H9 (cell line): Measurements from ENCODE around the gene PALM3. TPM values are rescaled to one million over a fixed set of nuclear protein-coding genes. Genes with fewer than 3 reads are reported as not detected.

ENCODE experiments used
- DNase-seq: peaks from one replicate; pipeline ENCODE4 v3.0.0-alpha.2; 2017
- H2AFZ ChIP-seq: one replicate; pipeline ENCODE4 v1.6.1; 2013; ENCODE audit warnings: mild to moderate bottlenecking, low read length, control low read depth, moderate library complexity
- H2AK5ac ChIP-seq: 2 replicates; pipeline ENCODE4 v1.6.1; 2013; ENCODE audit warnings: low read length, control low read depth, mixed read lengths; ENCODE audit not compliant: insufficient read length
- H2BK120ac ChIP-seq: one replicate; pipeline ENCODE4 v1.6.1; 2013; ENCODE audit warnings: low read depth, mild to moderate bottlenecking, low read length, control low read depth, inconsistent platforms; ENCODE audit not compliant: poor library complexity, severe bottlenecking
- H2BK12ac ChIP-seq: 2 replicates; pipeline ENCODE4 v1.6.1; 2013; ENCODE audit warnings: low read length, control low read depth, mixed read lengths, low read depth; ENCODE audit not compliant: insufficient read length
- H2BK15ac ChIP-seq: 2 replicates; pipeline ENCODE4 v1.6.1; 2013; ENCODE audit warnings: low read depth, low read length, control low read depth
- H2BK20ac ChIP-seq: one replicate; pipeline ENCODE4 v1.6.1; 2013; ENCODE audit warnings: low read depth, mild to moderate bottlenecking, low read length, control low read depth, inconsistent platforms; ENCODE audit not compliant: poor library complexity, severe bottlenecking
- H2BK5ac ChIP-seq: 2 replicates; pipeline ENCODE4 v1.6.1; 2013; ENCODE audit warnings: low read length, control low read depth, mixed read lengths; ENCODE audit not compliant: insufficient read length
- H3K14ac ChIP-seq: 2 replicates; pipeline ENCODE4 v1.6.1; 2013; ENCODE audit warnings: low read length, control low read depth; ENCODE audit not compliant: insufficient read depth
- H3K18ac ChIP-seq: 2 replicates; pipeline ENCODE4 v1.6.1; 2013; ENCODE audit warnings: low read depth, mild to moderate bottlenecking, mixed read lengths, low read length, control low read depth; ENCODE audit not compliant: insufficient read length
- H3K23ac ChIP-seq: 2 replicates; pipeline ENCODE4 v1.6.1; 2013; ENCODE audit warnings: low read length, control low read depth, mixed read lengths, low read depth; ENCODE audit not compliant: insufficient read length
- H3K23me2 ChIP-seq: 2 replicates; pipeline ENCODE4 v1.6.1; 2013; ENCODE audit warnings: low read depth, mild to moderate bottlenecking, mixed read lengths, low read length, control low read depth; ENCODE audit not compliant: insufficient read length, poor library complexity, severe bottlenecking
- H3K27ac ChIP-seq: 2 replicates; pipeline ENCODE4 v1.5.1; 2013; ENCODE audit warnings: low read length, control low read depth, mixed read lengths, low read depth; ENCODE audit not compliant: insufficient read length
- H3K27me3 ChIP-seq: 2 replicates; pipeline ENCODE4 v1.6.1; 2013; ENCODE audit warnings: low read length, control low read depth, inconsistent platforms; ENCODE audit not compliant: insufficient read depth
- H3K4ac ChIP-seq: 2 replicates; pipeline ENCODE4 v1.6.1; 2013; ENCODE audit warnings: low read depth, mild to moderate bottlenecking, control low read depth, inconsistent platforms, low read length, moderate library complexity
- H3K4me1 ChIP-seq: 2 replicates; pipeline ENCODE4 v1.6.1; 2013; ENCODE audit warnings: low read length, control low read depth, inconsistent platforms; ENCODE audit not compliant: insufficient read depth
- H3K4me2 ChIP-seq: 2 replicates; pipeline ENCODE4 v1.6.1; 2013; ENCODE audit warnings: low read length, control low read depth, mixed read lengths; ENCODE audit not compliant: insufficient read length, insufficient read depth
- H3K56ac ChIP-seq: 2 replicates; pipeline ENCODE4 v1.6.1; 2013; ENCODE audit warnings: low read depth, mild to moderate bottlenecking, mixed read lengths, low read length, control low read depth; ENCODE audit not compliant: insufficient read length
- H3K79me1 ChIP-seq: 2 replicates; pipeline ENCODE4 v1.6.1; 2013; ENCODE audit warnings: low read depth, mild to moderate bottlenecking, moderate library complexity, low read length, control low read depth, inconsistent platforms; ENCODE audit not compliant: insufficient read depth, poor library complexity, severe bottlenecking
- H3K79me2 ChIP-seq: 2 replicates; pipeline ENCODE4 v1.6.1; 2013; ENCODE audit warnings: low read length, control low read depth, inconsistent platforms; ENCODE audit not compliant: insufficient read depth
- H3K9ac ChIP-seq: 2 replicates; pipeline ENCODE4 v1.6.1; 2013; ENCODE audit warnings: low read length, control low read depth, mixed read lengths; ENCODE audit not compliant: insufficient read length; ENCODE audit errors: extremely low read depth
- H3K9me3 ChIP-seq: one replicate; pipeline ENCODE4 v1.6.1; 2013; ENCODE audit warnings: low read depth, low read length, inconsistent platforms; ENCODE audit not compliant: control insufficient read depth
- H3T11ph ChIP-seq: one replicate; pipeline ENCODE4 v1.6.1; 2013; ENCODE audit warnings: mild to moderate bottlenecking, low read length, control low read depth, inconsistent platforms
- H4K20me1 ChIP-seq: one replicate; pipeline ENCODE4 v1.6.1; 2013; ENCODE audit not compliant: control insufficient read depth, insufficient read length, insufficient read depth
- H4K5ac ChIP-seq: 2 replicates; pipeline ENCODE4 v1.6.1; 2013; ENCODE audit warnings: low read depth, mild to moderate bottlenecking, mixed read lengths, low read length, control low read depth; ENCODE audit not compliant: insufficient read length
- H4K8ac ChIP-seq: replicated peaks from 2 replicates; pipeline ENCODE4 v1.6.1; 2013; ENCODE audit warnings: low read length, control low read depth, mixed read lengths, low read depth; ENCODE audit not compliant: insufficient read length
- H4K91ac ChIP-seq: 2 replicates; pipeline ENCODE4 v1.6.1; 2013; ENCODE audit warnings: low read depth, mild to moderate bottlenecking, moderate library complexity, mixed read lengths, low read length, control low read depth; ENCODE audit not compliant: insufficient read length
- H3K27ac Mint-ChIP-seq, 3 experiments: 2 replicates in 2 of 3; 3 replicates in 1 of 3; pipeline ENCODE4 v1.8.0; 2020 to 2021; ENCODE audit warnings: mixed read lengths in 3 of 3, mild to moderate bottlenecking in 1 of 3, moderate library complexity in 1 of 3
- H3K27me3 Mint-ChIP-seq: 2 replicates; pipeline ENCODE4 v1.8.0; 2021; ENCODE audit warnings: low read depth, mild to moderate bottlenecking, moderate library complexity, mixed read lengths
- H3K36me3 Mint-ChIP-seq, 3 experiments: 2 replicates in 2 of 3; 3 replicates in 1 of 3; pipeline ENCODE4 v1.8.0; 2020 to 2021; ENCODE audit warnings: low read depth in 3 of 3, mixed read lengths in 3 of 3; ENCODE audit not compliant: insufficient read depth in 1 of 3
- H3K4me1 Mint-ChIP-seq, 2 experiments: 2 replicates each; pipeline ENCODE4 v1.8.0; 2020; ENCODE audit warnings: mixed read lengths in 2 of 2
- H3K4me3 Mint-ChIP-seq, 2 experiments: 2 replicates in 1 of 2; 3 replicates in 1 of 2; pipeline ENCODE4 v1.8.0; 2020 to 2021; ENCODE audit warnings: mild to moderate bottlenecking in 2 of 2, mixed read lengths in 2 of 2, moderate library complexity in 1 of 2
- H3K9me3 Mint-ChIP-seq, 2 experiments: 2 replicates in 1 of 2; 3 replicates in 1 of 2; pipeline ENCODE4 v1.8.0; 2020; ENCODE audit warnings: mild to moderate bottlenecking in 2 of 2, mixed read lengths in 2 of 2, moderate library complexity in 1 of 2
- WGBS: extraction: QIAGEN DNeasy Blood & Tissue Kit; methylation state at CpG from one replicate; pipeline ENCODE4 v1.1.7; 2013; ENCODE audit warnings: missing lambda C conversion rate, low lambda C conversion rate, mixed read lengths; ENCODE audit not compliant: insufficient read length; ENCODE audit errors: extremely low coverage; 5-methylcytosine and 5-hydroxymethylcytosine counted together
- total RNA-seq: library from RNA; stranded (reverse); gene quantifications from 2 replicates; pipeline ENCODE4 v1.2.1, GENCODE V29; 2021
- TF ChIP-seq, protein P1 (sequence below): fragments of 200-600 bp; sonication (generic); conservative IDR thresholded peaks from 3 replicates; pipeline ENCODE4 v1.8.0; 2021; ENCODE audit warnings: antibody characterized with exemption, mild to moderate bottlenecking

The PALM3 gene
- total RNA-seq, 1 experiment from 2014 or later = 11.5 TPM

DNA sequence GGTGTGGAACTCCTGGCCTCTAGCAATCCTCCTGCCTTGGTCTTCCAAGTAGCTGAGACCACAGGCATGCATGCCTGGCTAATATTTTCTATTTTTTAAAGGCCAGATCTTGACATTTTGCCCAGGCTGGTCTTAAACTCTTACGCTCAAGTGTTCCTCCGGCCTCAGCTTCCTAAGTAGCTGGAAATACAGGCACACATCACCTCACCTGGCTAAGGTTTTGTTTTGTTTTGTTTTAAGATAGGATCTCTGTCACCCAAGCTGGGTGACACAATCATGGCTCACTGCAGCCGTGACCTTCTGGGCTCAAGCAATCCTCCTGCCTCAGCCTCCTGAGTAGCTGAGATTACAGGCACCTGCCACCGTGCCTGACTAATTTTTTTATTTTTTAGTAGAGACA, 39.4 kb downstream of the PALM3 start:
- Histone ChIP-seq H2BK20ac (no peak overlapping the region), H2AK5ac (no peak overlapping the region), H2BK5ac (no peak overlapping the region), H2AFZ (no peak overlapping the region), H3K14ac (no peak overlapping the region), H3K4me2 (no peak overlapping the region), H3K27ac (no peak overlapping the region), H4K8ac (no peak overlapping the region), H2BK120ac (no peak overlapping the region), H3T11ph (no peak overlapping the region), H2BK15ac (no peak overlapping the region), H3K9me3 (no peaks in the 10 kb centered on the region), H4K5ac (no peak overlapping the region), H3K4me1 (no peaks in the 10 kb centered on the region), H2BK12ac (no peak overlapping the region), H3K79me1 (no peaks in the 10 kb centered on the region), H4K91ac (no peak overlapping the region), H3K56ac (no peak overlapping the region), H3K18ac (no peak overlapping the region), H3K23ac (no peak overlapping the region), H3K79me2 (no peaks in the 10 kb centered on the region), H3K9ac (no peak overlapping the region), H4K20me1 (no peaks in the 10 kb centered on the region), H3K4ac (no peak overlapping the region), H3K27me3 (no peaks in the 10 kb centered on the region), H3K23me2 (no peaks in the 10 kb centered on the region)
- Mint-ChIP-seq H3K4me1 (peaks cover 4 to 8% of the 10 kb centered on the region in 2 experiments), H3K4me3 (no peak overlapping the region), H3K27me3 (no peaks in the 10 kb centered on the region), H3K36me3 (no peaks in the 10 kb centered on the region), H3K27ac (no peak overlapping the region), H3K9me3 (no peaks in the 10 kb centered on the region; a peak in 2 of 5 replicates)
- WGBS = no CpG with 5 or more reads among the region's 4 CpGs
- DNase-seq = no peak
- TF ChIP-seq, protein P1, sequence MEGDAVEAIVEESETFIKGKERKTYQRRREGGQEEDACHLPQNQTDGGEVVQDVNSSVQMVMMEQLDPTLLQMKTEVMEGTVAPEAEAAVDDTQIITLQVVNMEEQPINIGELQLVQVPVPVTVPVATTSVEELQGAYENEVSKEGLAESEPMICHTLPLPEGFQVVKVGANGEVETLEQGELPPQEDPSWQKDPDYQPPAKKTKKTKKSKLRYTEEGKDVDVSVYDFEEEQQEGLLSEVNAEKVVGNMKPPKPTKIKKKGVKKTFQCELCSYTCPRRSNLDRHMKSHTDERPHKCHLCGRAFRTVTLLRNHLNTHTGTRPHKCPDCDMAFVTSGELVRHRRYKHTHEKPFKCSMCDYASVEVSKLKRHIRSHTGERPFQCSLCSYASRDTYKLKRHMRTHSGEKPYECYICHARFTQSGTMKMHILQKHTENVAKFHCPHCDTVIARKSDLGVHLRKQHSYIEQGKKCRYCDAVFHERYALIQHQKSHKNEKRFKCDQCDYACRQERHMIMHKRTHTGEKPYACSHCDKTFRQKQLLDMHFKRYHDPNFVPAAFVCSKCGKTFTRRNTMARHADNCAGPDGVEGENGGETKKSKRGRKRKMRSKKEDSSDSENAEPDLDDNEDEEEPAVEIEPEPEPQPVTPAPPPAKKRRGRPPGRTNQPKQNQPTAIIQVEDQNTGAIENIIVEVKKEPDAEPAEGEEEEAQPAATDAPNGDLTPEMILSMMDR = no peak
